ENCODE results near the gene ZNF768. TPM values are rescaled to one million over a fixed set of nuclear protein-coding genes. Genes with fewer than 3 reads are reported as not detected.
"Not testable (repeated sequence)": the region's sequence is repeated elsewhere in the genome, so short reads cannot be mapped to it uniquely, and the experiment has no call there.

The ZNF768 gene
- total RNA-seq, 2 donors from 2014 or later, result 58.7 to 62.4 TPM

DNA sequence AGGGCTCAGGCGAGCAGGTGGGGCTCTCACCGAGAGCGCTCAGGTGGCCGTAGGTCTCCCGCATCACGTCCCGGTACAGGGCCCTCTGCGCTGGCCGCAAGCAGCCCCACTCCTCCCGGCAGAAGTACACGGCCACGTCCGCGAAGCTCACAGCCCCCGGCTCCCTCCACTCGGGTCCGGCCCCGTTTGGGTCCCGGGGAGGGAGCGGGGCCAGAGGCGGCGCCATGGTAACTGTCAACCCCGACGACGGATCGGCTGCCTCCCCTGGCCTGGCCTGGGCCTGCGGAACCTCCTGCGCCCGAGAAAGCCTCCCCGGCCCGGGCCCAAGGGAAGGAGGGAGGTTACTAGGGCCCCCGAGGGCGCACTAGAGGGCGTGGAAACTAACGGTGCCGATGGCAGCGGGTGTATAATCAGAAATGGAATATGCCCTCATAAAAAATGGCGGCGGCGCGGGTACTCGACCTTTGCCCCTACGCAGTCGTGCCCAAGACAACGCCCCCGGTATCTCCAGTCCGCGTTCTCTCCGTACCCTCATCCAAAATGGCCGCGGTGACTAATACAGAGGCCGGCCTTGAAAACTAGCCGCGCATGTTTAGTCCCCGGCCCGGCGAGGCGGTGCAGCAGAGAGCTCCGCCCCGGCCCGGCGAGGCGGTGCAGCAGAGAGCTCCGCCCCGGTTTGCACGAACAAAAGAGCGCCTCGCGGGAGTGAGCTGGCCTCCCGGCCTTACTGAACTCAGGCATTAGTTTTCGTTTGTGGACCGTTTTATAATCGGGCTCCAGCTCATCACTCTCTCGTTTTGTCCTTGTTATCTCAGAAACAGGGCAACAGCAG, 31.8 kb upstream of the ZNF768 start, which contains the start of gene ZNF764:
ZNF764 (minus strand) TSS at position 418 of the 832 bp plus-strand sequence; CDS start at position 226, 192 bp downstream.
- ATAC-seq, result peak; percentile 83
- peak; percentile 97 to 99 for DNase-seq
- intact Hi-C loops (cut with DNase I, micrococcal nuclease), result no loop called here

- no peak for DNase-seq
- no peak for ATAC-seq
- intact Hi-C loops (cut with DNase I, micrococcal nuclease), result no loop called here
Observed at GRCh38 chr16:30557707-30557956, 31.3 kb upstream of the ZNF768 start.

DNA sequence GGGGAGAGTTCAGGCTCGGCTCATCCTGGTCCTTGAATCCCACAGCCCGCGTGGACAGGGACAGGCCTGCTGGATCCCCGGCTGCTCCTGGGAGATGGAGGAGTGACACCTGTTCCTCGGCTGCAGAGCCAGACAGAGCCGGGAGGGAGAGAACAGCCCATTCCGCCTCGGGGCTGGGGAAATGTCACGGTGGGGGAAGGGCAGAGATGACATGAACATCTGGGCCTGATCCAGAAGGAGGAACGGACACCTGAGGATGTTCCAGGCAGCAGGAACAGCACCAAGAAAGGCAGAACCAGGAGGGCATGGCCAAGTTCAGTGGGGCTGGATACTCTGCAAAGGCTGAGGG, 29.7 kb upstream of the ZNF768 start:
- peak in 1 of 2 donors; percentile 49 for DNase-seq
- ATAC-seq, result no peak
- intact Hi-C loops (cut with DNase I, micrococcal nuclease), result no loop called here

DNA sequence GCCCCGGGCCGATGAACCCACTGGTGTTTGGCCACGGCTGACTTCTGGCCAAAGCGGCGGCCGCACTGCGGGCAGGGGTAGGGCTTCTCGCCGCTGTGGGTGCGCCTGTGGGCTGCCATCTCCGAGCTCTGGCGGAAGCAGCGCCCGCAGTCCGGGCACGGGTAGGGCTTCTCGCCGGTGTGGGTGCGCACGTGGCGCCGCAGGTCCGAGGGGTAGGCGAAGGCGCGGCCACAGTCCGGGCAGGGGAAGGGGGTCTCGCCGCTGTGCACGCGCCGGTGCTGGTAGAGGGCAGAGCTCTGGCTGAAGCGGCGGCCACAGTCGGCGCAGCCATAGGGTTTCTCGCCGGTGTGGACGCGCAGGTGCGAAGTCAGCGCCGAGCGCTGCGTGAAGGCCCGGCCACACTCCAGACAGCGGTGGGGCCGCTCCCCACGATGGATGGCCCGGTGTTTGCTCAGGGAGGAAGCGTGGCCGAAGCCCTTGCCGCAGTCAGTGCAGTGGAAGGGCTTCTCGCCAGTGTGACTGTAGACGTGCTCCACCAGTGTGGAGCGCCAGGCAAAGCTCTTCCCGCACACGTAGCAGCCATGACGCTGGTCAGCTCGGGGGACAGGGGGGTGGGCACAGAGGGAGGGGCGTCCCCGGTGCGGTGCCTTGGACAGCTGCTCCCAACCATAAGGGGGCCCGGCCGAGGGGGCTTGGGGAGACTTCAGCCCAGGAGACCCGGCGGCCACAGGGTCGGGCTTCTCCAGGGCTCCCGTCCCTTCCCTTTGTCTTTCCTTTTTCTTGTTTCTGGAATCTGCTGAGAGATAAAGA, 29.2 kb upstream of the ZNF768 start:
- intact Hi-C loops (cut with DNase I, micrococcal nuclease), result no loop called here
- ATAC-seq (no peak), DNase-seq (peak in 1 of 2 donors; percentile 29)

GRCh38 chr16:30554557-30555314, 28.4 kb upstream of the ZNF768 start:
- intact Hi-C loops (cut with DNase I, micrococcal nuclease), result no loop called here
- DNase-seq (no peak), ATAC-seq (no peak)

DNA sequence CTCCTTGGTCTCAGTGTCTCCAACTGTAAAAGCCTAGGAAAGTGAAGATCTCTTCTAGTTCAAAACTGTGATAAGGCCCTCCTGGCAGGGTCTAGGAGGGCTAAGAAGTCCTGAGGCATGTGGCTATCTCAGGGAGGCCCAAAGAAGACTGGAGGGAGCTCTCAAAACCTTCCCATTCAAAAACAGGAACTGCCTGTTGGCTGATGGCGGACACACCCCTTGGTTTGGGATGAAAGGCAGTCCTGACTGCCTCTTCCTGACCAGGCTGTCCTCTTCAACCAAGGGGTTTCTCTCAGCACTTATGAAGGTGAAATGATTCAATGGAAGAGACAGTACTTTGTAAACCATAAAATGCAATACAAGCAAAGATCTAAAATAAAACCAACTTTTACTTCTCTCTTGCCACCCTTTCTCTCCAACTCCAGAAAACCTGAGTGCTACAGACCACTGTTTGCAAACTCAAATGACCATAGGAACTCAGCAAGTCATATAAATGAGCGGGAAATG, 27.1 kb upstream of the ZNF768 start:
- intact Hi-C loops (cut with DNase I, micrococcal nuclease), result no loop called here
- ATAC-seq (no peak), DNase-seq (no peak)

- ATAC-seq (no peak), DNase-seq (no peak)
- intact Hi-C loops (cut with DNase I, micrococcal nuclease), result no loop called here
Observed at GRCh38 chr16:30552956-30553355, 26.6 kb upstream of the ZNF768 start.

GRCh38 chr16:30551781-30552180, 25.4 kb upstream of the ZNF768 start:
- DNase-seq, result no peak
- ATAC-seq, result no peak
- intact Hi-C loops (cut with DNase I, micrococcal nuclease), result no loop called here

DNA sequence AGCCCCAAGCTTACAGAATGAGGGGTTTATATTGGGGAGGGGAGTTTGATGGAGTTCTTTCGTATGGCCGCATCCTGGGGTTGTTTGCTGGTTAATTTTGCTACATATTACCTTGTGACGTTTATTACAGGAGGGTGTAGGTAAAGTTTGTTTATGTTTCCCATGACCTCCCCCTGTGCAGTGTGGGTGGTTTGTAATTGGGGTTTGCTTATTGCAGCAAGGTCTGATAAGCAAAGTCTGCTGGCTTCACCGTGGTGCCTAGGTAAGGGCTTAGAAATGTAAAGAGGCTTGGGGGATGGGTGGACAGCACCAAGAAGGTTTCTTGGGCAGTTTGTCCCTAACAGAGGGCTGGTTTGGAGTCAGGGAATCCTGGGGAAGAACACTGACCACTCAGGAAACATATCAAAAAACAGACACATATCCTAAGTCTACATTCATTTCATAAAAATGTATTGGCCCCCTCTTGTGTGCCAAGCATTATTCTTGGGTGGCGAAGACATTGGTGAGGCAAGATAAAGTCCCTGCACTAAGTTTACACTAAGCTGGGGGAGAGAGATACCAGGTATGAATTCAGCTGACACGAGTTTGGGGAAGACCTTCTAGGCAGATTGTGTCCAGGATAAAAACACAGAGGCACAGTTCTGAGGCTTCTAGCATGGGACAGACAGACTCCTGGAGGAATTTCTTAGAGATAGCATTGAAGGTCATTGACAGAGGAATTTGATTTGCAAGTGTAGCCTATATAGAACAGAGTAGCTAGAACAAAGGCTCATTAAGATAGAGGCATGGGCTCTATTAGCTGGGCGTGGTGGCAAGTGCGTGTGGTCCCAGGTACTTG, 22.3 kb upstream of the ZNF768 start:
- DNase-seq (peak in 1 of 2 donors; percentile 32), ATAC-seq (peak; percentile 56)
- intact Hi-C loops (cut with DNase I, micrococcal nuclease), result no loop called here

DNA sequence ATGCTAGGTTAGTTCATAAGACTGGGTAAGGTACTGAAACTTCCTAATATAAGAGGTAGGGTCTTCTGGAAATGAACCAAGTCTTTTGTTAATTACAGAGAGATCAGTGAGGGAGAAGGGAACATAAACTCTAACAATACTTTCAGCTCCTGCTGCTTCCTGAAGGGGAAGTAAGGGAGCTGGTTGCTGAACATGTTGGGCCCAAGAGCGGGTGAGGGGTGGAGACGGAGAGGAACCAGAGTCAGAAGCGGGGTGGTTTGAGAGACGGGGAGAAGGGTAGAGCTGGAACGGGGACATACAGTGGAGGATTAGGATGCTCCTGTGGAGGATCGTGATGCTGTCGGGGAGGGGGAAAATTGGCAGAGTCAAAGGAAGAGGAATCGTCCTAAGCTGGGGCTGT, 19.7 kb upstream of the ZNF768 start:
- intact Hi-C loops (cut with DNase I, micrococcal nuclease), result no loop called here
- DNase-seq, result no peak
- ATAC-seq, result no peak

DNA sequence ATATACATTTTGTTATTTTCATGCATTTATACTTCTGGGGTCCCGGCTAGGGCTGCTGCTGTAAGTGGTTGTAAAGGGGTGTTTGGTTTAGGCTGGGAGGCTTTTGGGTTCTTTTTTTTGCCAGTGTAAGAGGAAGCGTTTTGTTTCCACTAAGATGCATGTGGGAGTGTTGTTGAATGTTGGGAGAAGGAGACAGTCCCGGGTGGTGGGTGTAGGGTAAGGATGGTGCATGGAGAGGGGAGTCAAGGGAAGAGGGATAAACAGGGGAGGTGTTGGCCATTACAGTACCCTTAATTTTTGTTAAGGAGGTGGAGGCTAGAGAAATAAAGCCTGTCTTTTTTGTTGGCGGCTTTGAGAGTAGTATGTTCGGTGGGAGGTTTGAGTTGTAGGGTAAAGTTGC, 16.7 kb upstream of the ZNF768 start:
- ATAC-seq (no peak), DNase-seq (no peak)
- intact Hi-C loops (cut with DNase I, micrococcal nuclease), result no loop called here

DNA sequence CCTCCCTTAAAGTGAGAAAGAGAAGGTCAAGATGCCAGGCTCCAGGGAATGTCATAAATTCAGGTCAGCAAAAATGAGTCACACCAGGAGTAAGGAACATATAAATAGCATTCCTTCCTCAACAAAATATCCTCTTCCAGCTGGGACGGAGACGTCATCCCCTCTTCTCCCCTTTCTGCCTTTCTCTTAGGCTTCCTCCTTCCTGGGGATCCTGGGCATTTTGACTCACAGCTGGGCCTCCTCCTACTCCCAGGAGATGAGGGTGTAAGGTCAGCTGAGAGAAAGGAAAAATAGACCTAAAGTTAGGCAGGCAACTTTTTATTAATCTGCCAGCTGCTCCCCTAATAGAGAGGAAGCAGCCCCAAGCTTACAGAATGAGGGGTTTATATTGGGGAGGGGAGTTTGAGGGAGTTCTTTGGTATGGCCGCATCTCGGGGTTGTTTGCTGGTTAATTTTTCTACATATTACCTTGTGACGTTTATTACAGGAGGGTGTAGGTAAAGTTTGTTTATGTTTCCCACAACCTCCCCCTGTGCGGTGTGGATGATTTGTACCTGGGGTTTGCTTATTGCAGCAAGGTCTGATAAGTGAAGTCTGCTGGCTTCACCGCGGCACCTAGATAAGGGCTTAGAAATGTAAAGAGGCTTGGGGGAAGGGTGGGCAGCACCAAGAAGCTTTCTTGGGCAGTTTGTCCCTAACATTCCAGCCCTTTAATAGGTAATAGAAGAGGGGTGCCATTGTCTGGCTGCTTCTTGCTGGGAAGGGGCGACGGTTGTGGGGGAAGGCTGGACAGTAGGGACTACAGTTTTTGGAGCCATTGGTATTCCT, 15.3 kb upstream of the ZNF768 start:
- DNase-seq (peak in 1 of 2 donors; percentile 65), ATAC-seq (peak; percentile 69)
- intact Hi-C loops (cut with DNase I, micrococcal nuclease), result no loop called here

DNA sequence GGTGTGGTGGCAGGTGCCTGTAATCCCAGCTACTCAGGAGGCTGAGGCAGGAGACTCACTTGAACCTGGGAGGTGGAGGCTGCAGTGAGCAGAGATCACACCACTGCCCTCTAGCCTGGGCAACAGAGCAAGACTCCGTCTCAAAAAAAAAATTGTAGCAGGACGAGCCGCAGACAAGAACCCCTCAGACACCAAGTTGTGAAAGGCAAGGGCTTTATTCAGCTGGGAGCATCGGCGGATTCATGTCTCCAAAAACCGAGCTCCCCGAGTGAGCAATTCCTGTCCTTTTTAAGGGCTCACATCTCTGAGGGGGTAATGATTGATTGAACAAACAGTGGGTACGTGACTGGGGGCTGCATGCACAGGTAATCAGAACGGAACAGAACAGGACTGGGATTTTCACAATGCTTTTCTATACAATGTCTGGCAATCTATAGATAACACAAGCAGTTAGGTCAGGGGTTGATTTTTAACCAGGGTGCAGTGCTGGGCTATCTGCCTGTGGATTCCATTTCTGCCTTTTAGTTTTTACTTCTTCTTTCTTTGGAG, 14.6 kb upstream of the ZNF768 start:
- intact Hi-C loops (cut with DNase I, micrococcal nuclease); DNase-seq: not testable (repeated sequence)

GRCh38 chr16:30539986-30540526, 13.7 kb upstream of the ZNF768 start:
- DNase-seq, ATAC-seq: not testable (repeated sequence)
- intact Hi-C loops (cut with DNase I, micrococcal nuclease), result loop anchor here in 1 of 2 donors (10.0 kb wide), 1 partner anchor 95 kb away; the partner anchor contains the start of gene SEPHS2

More for the DNA sequence above, 14.6 kb upstream of the ZNF768 start:
- peak; percentile 68 for ATAC-seq

GRCh38 chr16:30539000-30539964, 12.9 kb upstream of the ZNF768 start:
- intact Hi-C loops (cut with DNase I, micrococcal nuclease), result loop anchor here in 1 of 2 donors (10.0 kb wide), 1 partner anchor 94 kb away; the partner anchor contains the start of gene SEPHS2
- DNase-seq, result no peak
- ATAC-seq, result no peak

Measured in left colon (tissue), 2 donors.